Cortex of kidney (tissue), 1 donor: ENCODE measurements around the gene MRPS18B.
"Not testable (repeated sequence)": the region's sequence is repeated elsewhere in the genome, so short reads cannot be mapped to it uniquely, and the experiment has no call there.

Source experiments
- DNase-seq: peaks from one replicate; lab custom pipeline; 2025; lab: John Stamatoyannopoulos, UW

MRPS18B gene

GRCh38 chr6:30617565-30618269, at the start of gene MRPS18B:
Gene MRPS18B, plus strand, starts transcription at chr6:30617840. Its CDS starts 26 bp downstream, at chr6:30617866.
- no peak for DNase-seq

GRCh38 chr6:30568245-30568644, 49.4 kb upstream of the MRPS18B start:
- no peak for DNase-seq

- no peak for DNase-seq
Measured at GRCh38 chr6:30570263-30570662, 47.4 kb upstream of the MRPS18B start.

GRCh38 chr6:30570740-30571074, 46.9 kb upstream of the MRPS18B start:
- no peak for DNase-seq

- DNase-seq: peak; percentile 97
Measured at GRCh38 chr6:30571075-30571761, 46.4 kb upstream of the MRPS18B start, which contains the start of gene ABCF1. Gene ABCF1, plus strand, starts transcription at chr6:30571442. Its CDS starts 46 bp downstream, at chr6:30571488.

GRCh38 chr6:30571762-30572082, 45.9 kb upstream of the MRPS18B start:
- DNase-seq: no peak

GRCh38 chr6:30572148-30572547, 45.5 kb upstream of the MRPS18B start:
- DNase-seq: no peak

GRCh38 chr6:30573113-30573512, 44.5 kb upstream of the MRPS18B start:
- no peak for DNase-seq

- no peak for DNase-seq
Measured at GRCh38 chr6:30578051-30578450, 39.6 kb upstream of the MRPS18B start.

GRCh38 chr6:30583921-30584320, 33.7 kb upstream of the MRPS18B start:
- no peak for DNase-seq

GRCh38 chr6:30589754-30590358, 27.8 kb upstream of the MRPS18B start:
- DNase-seq: no peak

GRCh38 chr6:30590509-30590908, 27.1 kb upstream of the MRPS18B start:
- no peak for DNase-seq

- no peak for DNase-seq
Measured at GRCh38 chr6:30591008-30591407, 26.6 kb upstream of the MRPS18B start.

- no peak for DNase-seq
Measured at GRCh38 chr6:30592287-30592686, 25.4 kb upstream of the MRPS18B start.

- DNase-seq: not testable (repeated sequence)
Measured at GRCh38 chr6:30597315-30598144, 20.1 kb upstream of the MRPS18B start.

GRCh38 chr6:30598912-30599624, 18.6 kb upstream of the MRPS18B start:
- DNase-seq: no peak

- no peak for DNase-seq
Measured at GRCh38 chr6:30599625-30600324, 17.9 kb upstream of the MRPS18B start.

GRCh38 chr6:30600451-30600961, 17.1 kb upstream of the MRPS18B start:
- no peak for DNase-seq

- DNase-seq: no peak
Measured at GRCh38 chr6:30601436-30601814, 16.2 kb upstream of the MRPS18B start.

- DNase-seq: no peak
Measured at GRCh38 chr6:30601815-30602641, 15.6 kb upstream of the MRPS18B start.
